HepG2 (cell line): ENCODE measurements around the gene ATAD1. TPM values are rescaled to one million over a fixed set of nuclear protein-coding genes. Genes with fewer than 3 reads are reported as not detected.

Experiments
- CBX1 ChIP-seq: IDR thresholded peaks from one replicate; pipeline ENCODE4 v1.6.1; 2016; ENCODE audit warnings: antibody characterized with exemption, low read depth
- FOXP4 ChIP-seq: sonication (generic); formaldehyde crosslinking; IDR thresholded peaks from 2 replicates; pipeline ENCODE4 v1.4.0; 2020; ENCODE audit warnings: missing genetic modification reagents
- GLMP ChIP-seq: sonication (generic); formaldehyde crosslinking; IDR thresholded peaks from 2 replicates; pipeline ENCODE4 v1.9.0; 2021; ENCODE audit warnings: missing genetic modification reagents, mild to moderate bottlenecking, borderline replicate concordance
- HIVEP1 ChIP-seq: sonication (generic); formaldehyde crosslinking; IDR thresholded peaks from 2 replicates; pipeline ENCODE4 v1.4.0; 2020; ENCODE audit warnings: mild to moderate bottlenecking, missing genetic modification reagents
- KLF11 ChIP-seq: IDR thresholded peaks from 2 replicates; pipeline ENCODE4 v1.6.1; 2016; ENCODE audit warnings: missing compliant biosample characterization
- ONECUT2 ChIP-seq: sonication (generic); formaldehyde crosslinking; IDR thresholded peaks from 2 replicates; pipeline ENCODE4 v1.4.0; 2020; ENCODE audit warnings: missing genetic modification reagents
- PHB2 ChIP-seq: fragments of 450-650 bp; IDR thresholded peaks from 2 replicates; pipeline ENCODE4 v1.6.1; 2018; ENCODE audit not compliant: partially characterized antibody
- SNAPC4 ChIP-seq: sonication (generic); formaldehyde crosslinking; IDR thresholded peaks from 2 replicates; pipeline ENCODE4 v1.4.0; 2020; ENCODE audit warnings: mild to moderate bottlenecking, missing genetic modification reagents
- SRY ChIP-seq: sonication (generic); formaldehyde crosslinking; IDR thresholded peaks from 2 replicates; pipeline ENCODE4 v1.8.0; 2022; ENCODE audit warnings: mild to moderate bottlenecking, missing genetic modification reagents
- THAP7 ChIP-seq: sonication (generic); formaldehyde crosslinking; IDR thresholded peaks from 2 replicates; pipeline ENCODE4 v1.8.1; 2023; ENCODE audit warnings: mild to moderate bottlenecking, missing genetic modification reagents
- TOE1 ChIP-seq: sonication (generic); formaldehyde crosslinking; IDR thresholded peaks from 2 replicates; pipeline ENCODE4 v1.4.0; 2020; ENCODE audit warnings: mild to moderate bottlenecking, missing genetic modification reagents
- TRIM22 ChIP-seq: fragments of 450-650 bp; IDR thresholded peaks from 2 replicates; pipeline ENCODE4 v1.6.1; 2017
- ZBTB3 ChIP-seq: sonication (generic); formaldehyde crosslinking; IDR thresholded peaks from 2 replicates; pipeline ENCODE4 v1.4.0; 2020; ENCODE audit warnings: low read depth, mild to moderate bottlenecking, moderate library complexity, missing genetic modification reagents, borderline replicate concordance
- ZFP62 ChIP-seq: sonication (generic); formaldehyde crosslinking; IDR thresholded peaks from 2 replicates; pipeline ENCODE4 v1.4.0; 2020; ENCODE audit warnings: missing genetic modification reagents
- ZNF354B ChIP-seq: sonication (generic); formaldehyde crosslinking; IDR thresholded peaks from 2 replicates; pipeline ENCODE4 v1.8.0; 2022; ENCODE audit warnings: mild to moderate bottlenecking, missing genetic modification reagents
- ZNF773 ChIP-seq: sonication (generic); formaldehyde crosslinking; IDR thresholded peaks from 2 replicates; pipeline ENCODE4 v1.4.0; 2020; ENCODE audit warnings: missing genetic modification reagents, borderline replicate concordance
- ZNF777 ChIP-seq: sonication (generic); formaldehyde crosslinking; IDR thresholded peaks from 2 replicates; pipeline ENCODE4 v1.4.0; 2020; ENCODE audit warnings: missing genetic modification reagents
- polyA plus RNA-seq, 8 experiments: library from polyadenylated mRNA; depleted of rRNA in 3 of 8; stranded (reverse) in 7 of 8; unstranded in 1 of 8; fragments of >200 nt; fragmentation: Illumina TruSeq in 4 of 8; extraction: Trizol in 4 of 8; gene quantifications; 2 replicates each; pipeline versions ENCODE4 v1.2.1 to v1.2.3, GENCODE V29; 2011 to 2016; ENCODE audit warnings: low read depth in 4 of 8, missing spikeins in 1 of 8, mixed read lengths in 1 of 8; ENCODE audit not compliant: insufficient read depth in 1 of 8
- total RNA-seq, 5 experiments: library from RNA; depleted of rRNA; stranded (reverse); fragments of >200 nt; fragmentation: Illumina TruSeq; extraction: Trizol; gene quantifications; 2 replicates each; pipeline ENCODE4 v1.2.3, GENCODE V29; 2016; ENCODE audit warnings: low read depth in 1 of 5

Gene ATAD1
- total and polyA plus RNA-seq, 2 of the 13 experiments (the other 11 are each of a cell fraction or from before 2014, with no cell fraction given): 14.9 to 28.2 TPM

- TF ChIP-seq SNAPC4 (CRISPR knock-in tag) (no peak), ZNF773 (peak; percentile 58; the same call in 1 of the 2 replicates), PHB2 (no peak), KLF11 (CRISPR knock-in tag) (no peak), CBX1 (no peak), TOE1 (peak; percentile 81; the same call in 1 of the 2 replicates), TRIM22 (no peak), ONECUT2 (CRISPR knock-in tag) (no peak), ZFP62 (CRISPR knock-in tag) (no peak), FOXP4 (CRISPR knock-in tag) (no peak), HIVEP1 (CRISPR knock-in tag) (no peak), ZNF777 (CRISPR knock-in tag) (peak; percentile 76), THAP7 (CRISPR knock-in tag) (0 out of 2 replicates have a peak, but pooled peaks have one; percentile 46), ZBTB3 (CRISPR knock-in tag) (0 out of 2 replicates have a peak, but pooled peaks have one; percentile 61), SRY (CRISPR knock-in tag) (peak; percentile 92; the same call in 1 of the 2 replicates), GLMP (no peak), ZNF354B (CRISPR knock-in tag) (no peak)
These were observed 45.3 kb upstream of the ATAD1 start, which contains the start of the genes KLLN and PTEN (continued) for GRCh38 chr10:87863053-87863943.
